ENCODE measurements around the gene DPM3. TPM values are rescaled to one million over a fixed set of nuclear protein-coding genes. Genes with fewer than 3 reads are reported as not detected.
A peak's percentile ranks its signal among the peaks of the same experiment; 100 is the strongest.

Gene DPM3
- total and polyA plus RNA-seq, 2 of the 13 experiments (the other 11 are each of a cell fraction or from before 2014, with no cell fraction given) = 23.2 to 53.4 TPM

DNA sequence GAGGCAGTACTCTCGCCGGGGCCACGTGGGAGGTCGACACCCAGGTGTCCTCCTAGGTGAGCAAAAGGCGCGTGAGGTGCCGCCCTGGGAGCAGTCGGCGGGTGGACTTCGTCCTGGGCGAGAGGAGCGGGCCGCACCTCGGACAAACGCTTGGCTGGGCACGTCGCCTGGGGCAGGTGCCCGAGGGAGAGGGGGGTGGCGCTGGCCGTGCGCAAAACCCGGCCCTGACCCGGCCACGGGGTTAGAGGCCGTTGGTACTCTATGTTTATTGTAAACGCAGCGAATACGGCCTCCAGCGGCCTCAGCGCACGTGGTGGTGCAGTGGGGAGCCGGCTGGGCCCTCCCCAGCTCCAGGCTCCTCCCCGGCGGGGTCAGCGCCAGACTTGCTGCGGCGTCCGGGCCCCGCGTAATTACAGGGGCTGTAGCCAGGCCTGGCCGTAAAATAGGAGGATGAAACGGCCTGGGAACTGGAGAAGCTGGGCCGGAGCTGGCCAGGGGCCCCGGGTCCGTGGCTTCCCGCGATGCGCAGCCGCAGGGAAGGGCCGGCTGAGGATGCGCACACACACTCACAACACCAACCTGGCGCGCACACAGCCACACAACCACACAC lies 14.3 kb downstream of the DPM3 start (continued):
- TF ChIP-seq, protein P1, sequence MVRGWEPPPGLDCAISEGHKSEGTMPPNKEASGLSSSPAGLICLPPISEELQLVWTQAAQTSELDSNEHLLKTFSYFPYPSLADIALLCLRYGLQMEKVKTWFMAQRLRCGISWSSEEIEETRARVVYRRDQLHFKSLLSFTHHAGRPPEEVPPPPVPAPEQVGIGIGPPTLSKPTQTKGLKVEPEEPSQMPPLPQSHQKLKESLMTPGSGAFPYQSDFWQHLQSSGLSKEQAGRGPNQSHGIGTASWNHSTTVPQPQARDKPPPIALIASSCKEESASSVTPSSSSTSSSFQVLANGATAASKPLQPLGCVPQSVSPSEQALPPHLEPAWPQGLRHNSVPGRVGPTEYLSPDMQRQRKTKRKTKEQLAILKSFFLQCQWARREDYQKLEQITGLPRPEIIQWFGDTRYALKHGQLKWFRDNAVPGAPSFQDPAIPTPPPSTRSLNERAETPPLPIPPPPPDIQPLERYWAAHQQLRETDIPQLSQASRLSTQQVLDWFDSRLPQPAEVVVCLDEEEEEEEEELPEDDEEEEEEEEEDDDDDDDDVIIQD (CRISPR knock-in tag; IDR thresholded peaks at IDR 0.05; ENCODE audit: low read depth) = peak; percentile 38; the same call in 1 of the 2 replicates
- TF ChIP-seq, protein P2, sequence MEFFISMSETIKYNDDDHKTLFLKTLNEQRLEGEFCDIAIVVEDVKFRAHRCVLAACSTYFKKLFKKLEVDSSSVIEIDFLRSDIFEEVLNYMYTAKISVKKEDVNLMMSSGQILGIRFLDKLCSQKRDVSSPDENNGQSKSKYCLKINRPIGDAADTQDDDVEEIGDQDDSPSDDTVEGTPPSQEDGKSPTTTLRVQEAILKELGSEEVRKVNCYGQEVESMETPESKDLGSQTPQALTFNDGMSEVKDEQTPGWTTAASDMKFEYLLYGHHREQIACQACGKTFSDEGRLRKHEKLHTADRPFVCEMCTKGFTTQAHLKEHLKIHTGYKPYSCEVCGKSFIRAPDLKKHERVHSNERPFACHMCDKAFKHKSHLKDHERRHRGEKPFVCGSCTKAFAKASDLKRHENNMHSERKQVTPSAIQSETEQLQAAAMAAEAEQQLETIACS (CRISPR knock-in tag; IDR thresholded peaks at IDR 0.05) = peak; percentile 18; the same call in 1 of the 2 replicates
- TF ChIP-seq, protein P3, sequence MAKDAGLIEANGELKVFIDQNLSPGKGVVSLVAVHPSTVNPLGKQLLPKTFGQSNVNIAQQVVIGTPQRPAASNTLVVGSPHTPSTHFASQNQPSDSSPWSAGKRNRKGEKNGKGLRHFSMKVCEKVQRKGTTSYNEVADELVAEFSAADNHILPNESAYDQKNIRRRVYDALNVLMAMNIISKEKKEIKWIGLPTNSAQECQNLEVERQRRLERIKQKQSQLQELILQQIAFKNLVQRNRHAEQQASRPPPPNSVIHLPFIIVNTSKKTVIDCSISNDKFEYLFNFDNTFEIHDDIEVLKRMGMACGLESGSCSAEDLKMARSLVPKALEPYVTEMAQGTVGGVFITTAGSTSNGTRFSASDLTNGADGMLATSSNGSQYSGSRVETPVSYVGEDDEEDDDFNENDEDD (CRISPR knock-in tag; IDR thresholded peaks at IDR 0.05; ENCODE audit: borderline replicate concordance) = peak; percentile 94
- TF ChIP-seq RAD21 (CRISPR knock-in tag; IDR thresholded peaks at IDR 0.05) (peak; percentile 68), NFATC3 (CRISPR knock-in tag; IDR thresholded peaks at IDR 0.05) (peak; percentile 81; the same call in 1 of the 2 replicates), NBN (conservative IDR thresholded peaks at IDR 0.05) (no peak), ZNF124 (CRISPR knock-in tag; IDR thresholded peaks at IDR 0.05) (peak; percentile 45), ZNF891 (CRISPR knock-in tag; IDR thresholded peaks at IDR 0.05) (peak; percentile 62; the same call in 1 of the 2 replicates), IKZF4 (CRISPR knock-in tag; IDR thresholded peaks at IDR 0.05; ENCODE audit: borderline replicate concordance, low read depth, not compliant biosample characterization) (peak; percentile 73), ZSCAN30 (CRISPR knock-in tag; IDR thresholded peaks at IDR 0.05) (no peak; the same call in 1 of the 2 replicates), ZNF33B (CRISPR knock-in tag; IDR thresholded peaks at IDR 0.05) (peak; percentile 67), RBFOX2 (IDR thresholded peaks at IDR 0.05; ENCODE audit: low read depth, low read length) (peak; percentile 97), ZBTB3 (CRISPR knock-in tag; IDR thresholded peaks at IDR 0.05; ENCODE audit: borderline replicate concordance, low read depth) (peak; percentile 92; the same call in 1 of the 2 replicates), BCL6 (CRISPR knock-in tag; IDR thresholded peaks at IDR 0.05) (peak; percentile 96), GABPB1 (CRISPR knock-in tag; IDR thresholded peaks at IDR 0.05) (peak; percentile 86), RAD51 (IDR thresholded peaks at IDR 0.05; ENCODE audit: borderline replicate concordance) (no peak)
- TF ChIP-seq, protein P4, sequence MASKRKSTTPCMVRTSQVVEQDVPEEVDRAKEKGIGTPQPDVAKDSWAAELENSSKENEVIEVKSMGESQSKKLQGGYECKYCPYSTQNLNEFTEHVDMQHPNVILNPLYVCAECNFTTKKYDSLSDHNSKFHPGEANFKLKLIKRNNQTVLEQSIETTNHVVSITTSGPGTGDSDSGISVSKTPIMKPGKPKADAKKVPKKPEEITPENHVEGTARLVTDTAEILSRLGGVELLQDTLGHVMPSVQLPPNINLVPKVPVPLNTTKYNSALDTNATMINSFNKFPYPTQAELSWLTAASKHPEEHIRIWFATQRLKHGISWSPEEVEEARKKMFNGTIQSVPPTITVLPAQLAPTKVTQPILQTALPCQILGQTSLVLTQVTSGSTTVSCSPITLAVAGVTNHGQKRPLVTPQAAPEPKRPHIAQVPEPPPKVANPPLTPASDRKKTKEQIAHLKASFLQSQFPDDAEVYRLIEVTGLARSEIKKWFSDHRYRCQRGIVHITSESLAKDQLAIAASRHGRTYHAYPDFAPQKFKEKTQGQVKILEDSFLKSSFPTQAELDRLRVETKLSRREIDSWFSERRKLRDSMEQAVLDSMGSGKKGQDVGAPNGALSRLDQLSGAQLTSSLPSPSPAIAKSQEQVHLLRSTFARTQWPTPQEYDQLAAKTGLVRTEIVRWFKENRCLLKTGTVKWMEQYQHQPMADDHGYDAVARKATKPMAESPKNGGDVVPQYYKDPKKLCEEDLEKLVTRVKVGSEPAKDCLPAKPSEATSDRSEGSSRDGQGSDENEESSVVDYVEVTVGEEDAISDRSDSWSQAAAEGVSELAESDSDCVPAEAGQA (IDR thresholded peaks at IDR 0.05; ENCODE audit: low read depth) = peak; percentile 58; the same call in 1 of the 2 replicates
- TF ChIP-seq, protein P4 (CRISPR knock-in tag; IDR thresholded peaks at IDR 0.05; ENCODE audit: borderline replicate concordance) = no peak
- TF ChIP-seq, protein P5, sequence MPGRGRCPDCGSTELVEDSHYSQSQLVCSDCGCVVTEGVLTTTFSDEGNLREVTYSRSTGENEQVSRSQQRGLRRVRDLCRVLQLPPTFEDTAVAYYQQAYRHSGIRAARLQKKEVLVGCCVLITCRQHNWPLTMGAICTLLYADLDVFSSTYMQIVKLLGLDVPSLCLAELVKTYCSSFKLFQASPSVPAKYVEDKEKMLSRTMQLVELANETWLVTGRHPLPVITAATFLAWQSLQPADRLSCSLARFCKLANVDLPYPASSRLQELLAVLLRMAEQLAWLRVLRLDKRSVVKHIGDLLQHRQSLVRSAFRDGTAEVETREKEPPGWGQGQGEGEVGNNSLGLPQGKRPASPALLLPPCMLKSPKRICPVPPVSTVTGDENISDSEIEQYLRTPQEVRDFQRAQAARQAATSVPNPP (CRISPR knock-in tag; IDR thresholded peaks at IDR 0.05) = peak; percentile 65; the same call in 1 of the 2 replicates
